Sciatic nerve (tissue), 2 donors: ENCODE measurements around the gene LRRC36. TPM values are rescaled to one million over a fixed set of nuclear protein-coding genes. Genes with fewer than 3 reads are reported as not detected.
"Not testable (repeated sequence)": the region's sequence is repeated elsewhere in the genome, so short reads cannot be mapped to it uniquely, and the experiment has no call there.

Experiments
- ATAC-seq: fragments of 200-7000 bp; cut with Tn5 transposase; one replicate; pipeline ENCODE4 v1.9.1; 2020; ENCODE audit warnings: mild to moderate bottlenecking, moderate library complexity
- DNase-seq: peaks from one replicate; pipeline ENCODE4 v3.0.0-alpha.2; 2020; ENCODE audit warnings: low spot score
- intact Hi-C: fragments of 100-400 bp; cut with DNase I; formaldehyde crosslinking; loops from one replicate; pipeline ENCODE4 v1.14.2; 2022
- total RNA-seq: library from RNA; stranded (reverse); fragmentation: NEBNext Ultra II Directional; extraction: Animal tissue kit (Norgen Biotek cat#: 25700); gene quantifications from one replicate; pipeline ENCODE4 v1.2.1, GENCODE V29; 2021
- donor health status: DM: no; HTN: no; CAD: no.
- donor health status: DM: no; HTN: no; CAD: no.

Gene LRRC36
- total RNA-seq, 1 donor from 2014 or later, result 1.5 TPM

GRCh38 chr16:67412294-67412693, 85.7 kb downstream of the LRRC36 start:
- DNase-seq (no peak), ATAC-seq (no peak)
- intact Hi-C loops, result no loop called here

DNA sequence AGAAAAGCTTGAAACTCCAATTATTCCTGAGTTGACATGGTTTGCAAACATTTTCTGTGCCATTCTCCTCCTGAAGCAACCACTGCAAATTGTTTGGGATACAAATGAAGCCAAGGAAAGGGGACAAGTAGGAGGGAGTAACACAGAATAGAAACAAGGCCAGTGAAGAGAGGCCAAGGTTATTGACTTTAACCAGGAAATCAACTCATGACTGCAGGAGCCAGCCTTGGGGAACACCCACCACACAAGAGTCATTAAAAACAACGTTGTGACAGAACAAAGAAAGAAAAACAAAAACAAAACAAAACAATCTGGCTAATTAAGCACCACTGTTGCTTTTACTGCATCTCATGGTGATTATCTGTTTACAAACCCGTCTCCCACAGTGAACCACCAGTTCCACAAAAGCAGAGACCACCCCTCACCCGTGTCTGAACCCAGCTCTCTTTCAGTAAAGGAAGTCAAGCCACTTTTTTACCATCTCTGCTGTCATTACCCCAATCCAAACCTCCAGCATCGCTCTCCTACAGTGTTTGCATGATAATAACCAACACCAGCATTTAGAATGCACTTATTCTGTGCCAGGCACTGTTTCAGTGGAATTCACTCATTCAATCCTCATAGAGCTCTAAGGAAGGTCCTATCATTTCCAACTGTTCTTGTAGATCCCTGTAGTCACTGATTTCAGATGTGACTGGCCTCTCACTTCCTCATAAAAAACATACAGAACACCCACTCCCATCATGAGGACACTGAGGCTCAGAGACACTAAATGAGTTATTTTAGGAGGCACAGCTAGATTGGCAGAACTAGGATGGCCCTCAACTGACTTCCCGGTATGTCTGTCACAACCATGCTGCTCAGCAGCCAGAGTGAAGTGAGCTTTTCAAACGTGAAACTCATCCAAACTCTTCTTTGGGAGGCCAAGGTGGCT, 87.6 kb downstream of the LRRC36 start:
- intact Hi-C loops, result no loop called here
- no peak for ATAC-seq

DNA sequence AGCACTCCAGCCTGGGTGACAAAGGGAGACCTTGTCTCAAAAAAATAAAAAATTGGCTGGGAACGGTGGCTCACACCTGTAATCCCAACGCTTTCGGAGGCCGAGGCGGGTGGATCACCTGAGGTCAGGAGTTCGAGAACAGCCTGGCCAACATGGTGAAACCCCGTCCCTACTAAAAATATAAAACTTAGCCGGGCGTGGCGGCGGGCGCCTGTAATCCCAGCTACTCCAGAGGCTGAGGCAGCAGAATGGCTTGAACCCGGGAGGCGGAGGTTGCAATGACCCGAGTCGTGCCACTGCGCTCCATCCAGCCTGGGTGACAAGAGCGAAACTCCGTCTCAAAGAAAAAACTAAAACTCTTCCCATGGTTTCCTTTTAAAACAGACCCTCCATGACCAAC, 88.8 kb downstream of the LRRC36 start:
- DNase-seq, ATAC-seq, intact Hi-C loops: not testable (repeated sequence)

More for the DNA sequence above, 87.6 kb downstream of the LRRC36 start:
- no peak for DNase-seq

GRCh38 chr16:67415872-67416793, 89.5 kb downstream of the LRRC36 start, which contains the start of gene ZDHHC1:
Gene ZDHHC1 (minus strand): TSS chr16:67416477. CDS start chr16:67407775, 8,702 bp downstream.
- intact Hi-C loops, result no loop called here
- peak; percentile 84 for DNase-seq
- peak; percentile 95 for ATAC-seq

- ATAC-seq, result no peak
- intact Hi-C loops, result no loop called here
- no peak for DNase-seq
Measured at GRCh38 chr16:67417333-67418061, 90.9 kb downstream of the LRRC36 start.

GRCh38 chr16:67419502-67419901, 92.9 kb downstream of the LRRC36 start:
- intact Hi-C loops, result no loop called here
- DNase-seq, result no peak
- ATAC-seq, result no peak

- ATAC-seq, result no peak
Measured at GRCh38 chr16:67419931-67420330, 93.3 kb downstream of the LRRC36 start.

GRCh38 chr16:67421030-67421429, 94.4 kb downstream of the LRRC36 start:
- no peak for ATAC-seq

More at GRCh38 chr16:67419931-67420330, 93.3 kb downstream of the LRRC36 start:
- no peak for DNase-seq
- intact Hi-C loops, result no loop called here

GRCh38 chr16:67423015-67423414, 96.4 kb downstream of the LRRC36 start:
- ATAC-seq (no peak), DNase-seq (no peak)
- intact Hi-C loops, result no loop called here

More at GRCh38 chr16:67421030-67421429, 94.4 kb downstream of the LRRC36 start:
- intact Hi-C loops, result no loop called here
- no peak for DNase-seq

DNA sequence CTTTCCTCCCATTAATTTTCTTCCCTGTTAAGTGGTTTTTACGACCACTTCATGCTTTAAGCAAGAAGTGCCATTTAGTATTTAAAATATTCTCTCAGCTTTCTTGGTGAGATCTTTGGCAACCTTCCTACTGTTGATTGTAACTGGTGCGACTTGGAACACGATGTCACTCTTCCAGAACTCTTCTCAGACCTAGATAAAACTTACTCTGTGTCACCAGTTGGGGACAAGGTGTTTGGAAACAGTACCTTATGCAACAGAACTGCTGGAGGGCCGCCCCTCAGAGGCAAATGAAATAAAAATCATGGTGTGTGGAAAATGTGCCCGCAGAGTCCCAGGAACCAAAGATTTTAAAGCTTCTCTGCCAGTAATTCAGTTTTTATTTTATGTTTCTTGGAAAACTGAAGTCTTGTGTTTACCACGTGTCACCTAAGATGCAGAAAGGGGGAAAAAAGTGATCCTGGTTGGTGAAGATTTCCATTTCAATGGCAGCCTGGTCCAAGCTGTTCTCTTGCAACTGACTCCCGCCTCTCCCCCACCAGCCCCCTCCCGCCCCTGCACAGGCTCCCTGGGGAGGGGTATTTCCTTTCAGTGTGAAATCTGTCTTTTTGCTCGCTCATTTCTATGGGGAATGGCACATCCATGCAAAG, 97.1 kb downstream of the LRRC36 start:
- no peak for DNase-seq
- ATAC-seq, result no peak
- intact Hi-C loops, result no loop called here

GRCh38 chr16:67424261-67424615, 97.6 kb downstream of the LRRC36 start:
- ATAC-seq, result no peak
- intact Hi-C loops, result no loop called here

DNA sequence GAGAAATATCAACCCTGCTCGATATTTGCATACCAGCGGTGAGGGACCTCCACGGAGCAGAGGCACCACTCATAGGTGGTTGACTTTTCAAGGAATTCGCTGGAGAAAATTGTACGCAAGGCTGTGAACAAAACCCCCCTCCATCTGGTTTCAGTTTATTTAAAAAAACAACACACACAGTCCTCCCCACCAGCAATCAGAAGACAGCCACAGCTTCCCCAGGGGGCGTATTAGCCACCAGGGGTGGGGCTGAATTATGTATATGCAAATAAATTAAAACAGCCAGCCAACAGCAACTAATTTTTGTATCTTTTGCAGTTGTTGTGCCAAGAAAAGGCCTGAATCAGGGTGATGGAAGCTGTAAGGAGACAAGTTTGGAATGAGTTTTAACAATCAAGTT, 98.4 kb downstream of the LRRC36 start:
- ATAC-seq, result no peak
- intact Hi-C loops, result loop anchor here (5.0 kb wide), 1 partner anchor 42 kb away; no protein-coding TSS in a partner anchor
- DNase-seq, result no peak

More at GRCh38 chr16:67424261-67424615, 97.6 kb downstream of the LRRC36 start:
- no peak for DNase-seq

- intact Hi-C loops, result loop anchor here (5.0 kb wide), 1 partner anchor 42 kb away; no protein-coding TSS in a partner anchor
- DNase-seq, result no peak
- no peak for ATAC-seq
Measured at GRCh38 chr16:67425580-67425979, 99.0 kb downstream of the LRRC36 start.

GRCh38 chr16:67426022-67426421, 99.4 kb downstream of the LRRC36 start:
- ATAC-seq (no peak), DNase-seq (no peak)
- intact Hi-C loops, result loop anchor here (5.0 kb wide), 1 partner anchor 41 kb away; no protein-coding TSS in a partner anchor

GRCh38 chr16:67426950-67427349, 100.3 kb downstream of the LRRC36 start:
- intact Hi-C loops, result loop anchor here (5.0 kb wide), 1 partner anchor 40 kb away; no protein-coding TSS in a partner anchor
- ATAC-seq (peak; percentile 49), DNase-seq (no peak)

DNA sequence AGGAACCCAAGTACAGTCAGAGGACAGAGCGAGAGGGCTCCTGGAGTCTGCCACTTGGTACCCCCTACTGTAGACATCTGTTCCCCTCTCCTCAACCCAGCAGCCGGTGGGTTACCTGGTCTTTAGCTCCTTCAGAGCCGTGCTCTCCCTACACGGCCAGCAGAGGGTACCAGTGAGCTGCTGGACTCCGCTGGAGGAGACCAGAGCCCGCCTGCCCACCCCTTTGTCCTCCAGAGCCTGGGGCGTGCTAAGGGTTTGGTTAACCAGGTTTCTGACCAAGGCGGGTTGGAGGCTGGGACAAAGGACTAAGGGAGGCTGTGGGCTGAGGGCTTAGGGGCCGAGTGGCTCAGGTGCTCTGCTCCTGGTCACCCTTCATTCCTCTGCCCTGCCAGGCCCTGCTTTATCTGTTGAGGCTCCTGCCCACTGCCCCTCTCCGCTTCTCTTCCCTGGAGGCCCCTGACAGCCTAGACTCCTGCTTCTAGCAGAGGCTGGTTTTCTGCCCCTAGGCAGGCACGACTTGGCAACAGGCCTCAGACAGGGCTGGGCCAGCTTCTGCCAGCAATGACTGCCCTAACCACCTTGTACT, 101.6 kb downstream of the LRRC36 start:
- intact Hi-C loops, result loop anchor here (5.0 kb wide), 1 partner anchor 39 kb away; no protein-coding TSS in a partner anchor
- peak; percentile 83 for DNase-seq

GRCh38 chr16:67429053-67429798, 102.6 kb downstream of the LRRC36 start:
- intact Hi-C loops, result loop anchor here (5.0 kb wide), 1 partner anchor 38 kb away; no protein-coding TSS in a partner anchor
- ATAC-seq, result no peak
- DNase-seq, result no peak

More for the DNA sequence above, 101.6 kb downstream of the LRRC36 start:
- ATAC-seq, result peak; percentile 88
